Uterus (tissue), 4 donors: ENCODE results near the gene LUC7L2. TPM values are rescaled to one million over a fixed set of nuclear protein-coding genes. Genes with fewer than 3 reads are reported as not detected.

Experiments
- DNase-seq, 2 donors: peaks; one replicate each; pipeline ENCODE4 v3.0.0-alpha.2; 2019 to 2020
- H3K27ac ChIP-seq, 2 donors: fragments of 200-600 bp; sonication (generic); 1 replicate in 1 of 2; 2 replicates in 1 of 2; pipeline ENCODE4 v1.5.1; 2016 to 2018
- H3K27me3 ChIP-seq, 2 donors: fragments of 200-600 bp; sonication (generic); one replicate each; pipeline ENCODE4 v1.5.1; 2018 to 2019; ENCODE audit warnings: control low read depth in 1 of 2
- H3K36me3 ChIP-seq, 2 donors: fragments of 200-600 bp; sonication (generic); one replicate each; pipeline ENCODE4 v1.5.1; 2019; ENCODE audit warnings: control low read depth in 1 of 2
- H3K4me1 ChIP-seq, 2 donors: fragments of 200-600 bp; sonication (generic); one replicate each; pipeline ENCODE4 v1.5.1; 2018 to 2019; ENCODE audit warnings: control low read depth in 1 of 2
- H3K4me3 ChIP-seq, 2 donors: fragments of 200-600 bp; sonication (generic); 1 replicate in 1 of 2; 2 replicates in 1 of 2; pipeline ENCODE4 v1.5.1; 2018 to 2019; ENCODE audit warnings: mild to moderate bottlenecking in 1 of 2
- H3K9me3 ChIP-seq, 2 donors: fragments of 200-600 bp; sonication (generic); one replicate each; pipeline ENCODE4 v1.5.1; 2019; ENCODE audit warnings: control low read depth in 1 of 2
- POLR2A ChIP-seq, 2 donors: fragments of 450-650 bp; IDR thresholded peaks; one replicate each; pipeline ENCODE4 v1.6.1; 2016; ENCODE audit warnings: antibody characterized with exemption in 2 of 2, mild to moderate bottlenecking in 1 of 2, moderate library complexity in 1 of 2
- intact Hi-C: fragments of 100-400 bp; cut with DNase I; formaldehyde crosslinking; loops from one replicate; pipeline ENCODE4 v1.15.1; 2023; ENCODE audit warnings: low total_unique reads
- total RNA-seq, 4 donors: library from RNA; depleted of rRNA in 3 of 4; stranded (reverse); fragments of >200 nt in 3 of 4; gene quantifications; one replicate each; pipeline versions ENCODE4 v1.1.0 to v1.2.4, GENCODE V29; 2014 to 2023
- TF ChIP-seq, protein P1 (sequence below), 4 experiments: fragments of 200-600 bp in 2 of 4; fragments of 450-650 bp in 2 of 4; sonication (generic) in 2 of 4; IDR thresholded peaks; one replicate each; pipeline ENCODE4 v1.5.1; 2016 to 2019; ENCODE audit warnings: antibody characterized with exemption in 4 of 4, mild to moderate bottlenecking in 2 of 4, moderate library complexity in 1 of 4
- donor health status: DM: yes; HTN: yes; CAD: no.

Gene LUC7L2
- total RNA-seq, 4 donors from 2014 or later, result 37.4 to 142 (median 72.6) TPM

- no peak overlapping the region for H3K4me3 ChIP-seq
- no peaks in the 10 kb centered on the region for H3K36me3 ChIP-seq
- TF ChIP-seq, protein P1, sequence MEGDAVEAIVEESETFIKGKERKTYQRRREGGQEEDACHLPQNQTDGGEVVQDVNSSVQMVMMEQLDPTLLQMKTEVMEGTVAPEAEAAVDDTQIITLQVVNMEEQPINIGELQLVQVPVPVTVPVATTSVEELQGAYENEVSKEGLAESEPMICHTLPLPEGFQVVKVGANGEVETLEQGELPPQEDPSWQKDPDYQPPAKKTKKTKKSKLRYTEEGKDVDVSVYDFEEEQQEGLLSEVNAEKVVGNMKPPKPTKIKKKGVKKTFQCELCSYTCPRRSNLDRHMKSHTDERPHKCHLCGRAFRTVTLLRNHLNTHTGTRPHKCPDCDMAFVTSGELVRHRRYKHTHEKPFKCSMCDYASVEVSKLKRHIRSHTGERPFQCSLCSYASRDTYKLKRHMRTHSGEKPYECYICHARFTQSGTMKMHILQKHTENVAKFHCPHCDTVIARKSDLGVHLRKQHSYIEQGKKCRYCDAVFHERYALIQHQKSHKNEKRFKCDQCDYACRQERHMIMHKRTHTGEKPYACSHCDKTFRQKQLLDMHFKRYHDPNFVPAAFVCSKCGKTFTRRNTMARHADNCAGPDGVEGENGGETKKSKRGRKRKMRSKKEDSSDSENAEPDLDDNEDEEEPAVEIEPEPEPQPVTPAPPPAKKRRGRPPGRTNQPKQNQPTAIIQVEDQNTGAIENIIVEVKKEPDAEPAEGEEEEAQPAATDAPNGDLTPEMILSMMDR (IDR thresholded peaks at IDR 0.05), result no peak
- no peak for TF ChIP-seq POLR2A (IDR thresholded peaks at IDR 0.05)
- no peak overlapping the region for H3K27ac ChIP-seq
- H3K27me3 ChIP-seq, result no peaks in the 10 kb centered on the region
- intact Hi-C loops, result no loop called here
- no peaks in the 10 kb centered on the region for H3K4me1 ChIP-seq
- H3K9me3 ChIP-seq, result no peaks in the 10 kb centered on the region
- DNase-seq, result no peak
These were observed 86.6 kb downstream of the LUC7L2 start for GRCh38 chr7:139446051-139446890.

- Histone ChIP-seq H3K27ac (no peak overlapping the region), H3K27me3 (no peaks in the 10 kb centered on the region), H3K4me1 (no peaks in the 10 kb centered on the region), H3K4me3 (no peak overlapping the region), H3K9me3 (no peaks in the 10 kb centered on the region), H3K36me3 (no peaks in the 10 kb centered on the region)
- intact Hi-C loops, result no loop called here
- no peak for DNase-seq
- TF ChIP-seq, protein P1 (IDR thresholded peaks at IDR 0.05), result no peak
- no peak for TF ChIP-seq POLR2A (IDR thresholded peaks at IDR 0.05)
These were observed 91.2 kb downstream of the LUC7L2 start for GRCh38 chr7:139450851-139451250.

DNA sequence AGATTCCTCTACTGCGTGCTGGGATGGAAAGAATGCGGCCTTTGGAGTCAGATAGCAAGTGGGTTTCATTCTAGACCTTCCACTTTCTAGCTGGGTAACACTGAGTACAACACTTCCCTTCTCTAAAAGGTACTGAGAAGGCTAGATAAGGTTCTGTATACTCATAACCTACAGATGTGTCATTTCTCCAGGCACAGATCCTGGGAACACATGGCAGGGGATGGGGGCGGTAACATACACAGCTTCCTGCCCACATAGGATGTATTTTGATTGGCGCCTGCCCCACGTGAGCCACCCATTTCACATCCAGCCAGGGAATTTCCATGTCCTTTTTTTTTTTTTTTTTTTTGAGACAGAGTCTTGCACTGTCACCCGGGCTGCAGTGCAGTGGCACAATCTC lies 91.9 kb downstream of the LUC7L2 start:
- Histone ChIP-seq H3K4me1 (no peaks in the 10 kb centered on the region), H3K27ac (no peak overlapping the region), H3K27me3 (no peaks in the 10 kb centered on the region), H3K4me3 (no peak overlapping the region), H3K36me3 (no peaks in the 10 kb centered on the region), H3K9me3 (no peaks in the 10 kb centered on the region)
- no peak for TF ChIP-seq POLR2A (IDR thresholded peaks at IDR 0.05)
- TF ChIP-seq, protein P1 (IDR thresholded peaks at IDR 0.05), result no peak
- DNase-seq, result no peak
- intact Hi-C loops, result no loop called here

GRCh38 chr7:139452958-139453672 lies 93.4 kb downstream of the LUC7L2 start:
- intact Hi-C loops, result no loop called here
- no peaks in the 10 kb centered on the region for H3K27me3 ChIP-seq
- DNase-seq, result no peak
- H3K27ac ChIP-seq, result no peak overlapping the region
- TF ChIP-seq POLR2A (IDR thresholded peaks at IDR 0.05), result no peak
- TF ChIP-seq, protein P1 (IDR thresholded peaks at IDR 0.05), result no peak
- no peaks in the 10 kb centered on the region for H3K36me3 ChIP-seq
- no peaks in the 10 kb centered on the region for H3K4me1 ChIP-seq
- H3K9me3 ChIP-seq, result no peaks in the 10 kb centered on the region
- no peak overlapping the region for H3K4me3 ChIP-seq
